Esophagus (tissue), 2 donors: Measurements from ENCODE around the gene RGS9. TPM values are rescaled to one million over a fixed set of nuclear protein-coding genes. Genes with fewer than 3 reads are reported as not detected.
"Not testable (repeated sequence)": the region's sequence is repeated elsewhere in the genome, so short reads cannot be mapped to it uniquely, and the experiment has no call there.

Source experiments
- H3K27ac ChIP-seq, 2 donors: one replicate each; pipeline ENCODE4 v1.5.1; 2013; ENCODE audit warnings: low read depth in 2 of 2, mild to moderate bottlenecking in 2 of 2, inconsistent platforms in 1 of 2, low read length in 1 of 2, moderate library complexity in 1 of 2
- H3K27me3 ChIP-seq, 2 donors: one replicate each; pipeline ENCODE4 v1.6.1; 2013; ENCODE audit warnings: low read length in 2 of 2, control low read depth in 1 of 2, mild to moderate bottlenecking in 1 of 2; ENCODE audit not compliant: insufficient read depth in 2 of 2, control insufficient read depth in 1 of 2
- H3K36me3 ChIP-seq, 2 donors: one replicate each; pipeline ENCODE4 v1.6.1; 2013; ENCODE audit warnings: low read length in 1 of 2; ENCODE audit not compliant: control insufficient read depth in 2 of 2, insufficient read depth in 2 of 2
- H3K4me1 ChIP-seq, 2 donors: one replicate each; pipeline ENCODE4 v1.6.1; 2013; ENCODE audit warnings: low read length in 1 of 2; ENCODE audit not compliant: control insufficient read depth in 2 of 2, insufficient read depth in 2 of 2
- H3K4me3 ChIP-seq, 2 donors: one replicate each; pipeline ENCODE4 v1.5.1; 2013; ENCODE audit warnings: low read length in 2 of 2, mild to moderate bottlenecking in 2 of 2, low read depth in 1 of 2, moderate library complexity in 1 of 2
- H3K9me3 ChIP-seq, 2 donors: one replicate each; pipeline ENCODE4 v1.6.1; 2013; ENCODE audit warnings: mild to moderate bottlenecking in 2 of 2, low read depth in 1 of 2, low read length in 1 of 2, moderate library complexity in 1 of 2; ENCODE audit not compliant: control insufficient read depth in 2 of 2, insufficient read depth in 1 of 2
- WGBS, 2 donors: extraction: QIAGEN DNeasy Blood & Tissue Kit; methylation state at CpG; one replicate each; pipeline ENCODE4 v1.1.7; 2013; 5-methylcytosine and 5-hydroxymethylcytosine counted together
- polyA plus RNA-seq, 2 donors: library from polyadenylated mRNA; stranded (reverse); fragments of 200-250 nt; gene quantifications; one replicate each; pipeline ENCODE4 v1.2.3, GENCODE V29; 2013
- donor health status: healthy with polysubstance abuse.
- donor health status: Bipolar disorder and iron deficiency.

Gene RGS9
- polyA plus RNA-seq, 2 donors: 2.0 to 2.2 TPM

GRCh38 chr17:65197201-65197600 is 60.0 kb downstream of the RGS9 start:
- no peak overlapping the region for H3K4me3 ChIP-seq
- H3K27ac ChIP-seq: no peak overlapping the region
- no peaks in the 10 kb centered on the region for H3K9me3 ChIP-seq
- no peaks in the 10 kb centered on the region for H3K4me1 ChIP-seq
- H3K36me3 ChIP-seq: no peaks in the 10 kb centered on the region
- 76 to 78% methylated on average over 5 of the region's 5 CpGs for WGBS, 2 donors
- H3K27me3 ChIP-seq: no peaks in the 10 kb centered on the region

- Histone ChIP-seq H3K36me3 (no peaks in the 10 kb centered on the region), H3K4me1 (no peaks in the 10 kb centered on the region), H3K4me3 (no peak overlapping the region), H3K9me3 (no peaks in the 10 kb centered on the region), H3K27ac (no peak overlapping the region), H3K27me3 (no peaks in the 10 kb centered on the region)
- 17 to 20% methylated on average over 7 of the region's 7 CpGs for WGBS, 2 donors
These were observed 61.6 kb downstream of the RGS9 start for GRCh38 chr17:65198653-65199382.

GRCh38 chr17:65201331-65201730 is 64.2 kb downstream of the RGS9 start:
- WGBS, 2 donors: 83 to 88% methylated on average over 10 of the region's 10 CpGs
- H3K27me3 ChIP-seq: no peaks in the 10 kb centered on the region
- H3K27ac ChIP-seq: no peak overlapping the region
- no peaks in the 10 kb centered on the region for H3K36me3 ChIP-seq
- no peaks in the 10 kb centered on the region for H3K4me1 ChIP-seq
- H3K9me3 ChIP-seq: no peaks in the 10 kb centered on the region
- no peak overlapping the region for H3K4me3 ChIP-seq

- no peaks in the 10 kb centered on the region for H3K9me3 ChIP-seq
- no peaks in the 10 kb centered on the region for H3K4me1 ChIP-seq
- no peak overlapping the region for H3K27ac ChIP-seq
- WGBS, 2 donors: 76 to 85% methylated on average over 8 to 9 of the region's 9 CpGs
- H3K4me3 ChIP-seq: no peak overlapping the region
- no peaks in the 10 kb centered on the region for H3K36me3 ChIP-seq
- no peaks in the 10 kb centered on the region for H3K27me3 ChIP-seq
These were observed 65.8 kb downstream of the RGS9 start for GRCh38 chr17:65202844-65203571.

- no peaks in the 10 kb centered on the region for H3K36me3 ChIP-seq
- 89 to 90% methylated on average over 13 of the region's 13 CpGs for WGBS, 2 donors
- no peak overlapping the region for H3K4me3 ChIP-seq
- no peaks in the 10 kb centered on the region for H3K4me1 ChIP-seq
- no peaks in the 10 kb centered on the region for H3K9me3 ChIP-seq
- H3K27ac ChIP-seq: no peak overlapping the region
- H3K27me3 ChIP-seq: no peaks in the 10 kb centered on the region
These were observed 66.8 kb downstream of the RGS9 start for GRCh38 chr17:65204001-65204400.

GRCh38 chr17:65205655-65206054 is 68.5 kb downstream of the RGS9 start:
- no peaks in the 10 kb centered on the region for H3K4me1 ChIP-seq
- H3K27me3 ChIP-seq: no peaks in the 10 kb centered on the region
- H3K36me3 ChIP-seq: no peaks in the 10 kb centered on the region
- no peak overlapping the region for H3K27ac ChIP-seq
- no peak overlapping the region for H3K4me3 ChIP-seq
- no peaks in the 10 kb centered on the region for H3K9me3 ChIP-seq

GRCh38 chr17:65207448-65207847 is 70.3 kb downstream of the RGS9 start:
- H3K27me3 ChIP-seq, H3K36me3 ChIP-seq, H3K27ac ChIP-seq, H3K9me3 ChIP-seq, H3K4me1 ChIP-seq, H3K4me3 ChIP-seq: not testable (repeated sequence)
- 64 to 73% methylated on average over 1 of the region's 1 CpG for WGBS, 2 donors

- no peaks in the 10 kb centered on the region for H3K27me3 ChIP-seq
- no peak overlapping the region for H3K4me3 ChIP-seq
- H3K27ac ChIP-seq: no peak overlapping the region
- no peaks in the 10 kb centered on the region for H3K36me3 ChIP-seq
- no peaks in the 10 kb centered on the region for H3K4me1 ChIP-seq
- WGBS, 2 donors: 64 to 73% methylated on average over 1 of the region's 1 CpG
- no peaks in the 10 kb centered on the region for H3K9me3 ChIP-seq
These were observed 71.5 kb downstream of the RGS9 start for GRCh38 chr17:65208717-65209116.

GRCh38 chr17:65218261-65218660 is 81.1 kb downstream of the RGS9 start:
- H3K4me3 ChIP-seq: no peak overlapping the region
- no peak overlapping the region for H3K27ac ChIP-seq
- no peaks in the 10 kb centered on the region for H3K27me3 ChIP-seq
- H3K4me1 ChIP-seq: peaks cover 0 to under 1% of the 10 kb centered on the region in 2 donors
- 72 to 75% methylated on average over 4 of the region's 4 CpGs for WGBS, 2 donors
- H3K36me3 ChIP-seq: no peaks in the 10 kb centered on the region
- H3K9me3 ChIP-seq: no peaks in the 10 kb centered on the region

GRCh38 chr17:65219124-65219523 is 82.0 kb downstream of the RGS9 start:
- WGBS, 2 donors: 58 to 73% methylated on average over 3 of the region's 3 CpGs
- Histone ChIP-seq H3K9me3 (no peaks in the 10 kb centered on the region), H3K36me3 (no peaks in the 10 kb centered on the region), H3K4me3 (no peak overlapping the region), H3K4me1 (peaks cover 0 to 3% of the 10 kb centered on the region in 2 donors), H3K27me3 (no peaks in the 10 kb centered on the region), H3K27ac (no peak overlapping the region)
